ENCODE results near the gene MTMR10. TPM values are rescaled to one million over a fixed set of nuclear protein-coding genes. Genes with fewer than 3 reads are reported as not detected.

MTMR10 gene
- total and polyA plus RNA-seq, 2 experiments from 2014 or later = 4.3 to 11.3 TPM

- Histone ChIP-seq H3F3A (replicated peaks; ENCODE audit: low read depth) (no peaks in the 10 kb centered on the region), H3K4me2 (no peak overlapping the region), H3K79me2 (replicated peaks; ENCODE audit: insufficient read depth) (no peaks in the 10 kb centered on the region), H4K20me1 (replicated peaks; ENCODE audit: insufficient read depth) (no peaks in the 10 kb centered on the region), H3K27ac (ENCODE audit: low read depth) (no peak overlapping the region), H3K9me2 (ENCODE audit: insufficient read depth) (no peaks in the 10 kb centered on the region), H3K4me1 (ENCODE audit: insufficient read depth) (peaks cover 14% of the 10 kb centered on the region), H3K27me3 (ENCODE audit: insufficient read depth) (no peaks in the 10 kb centered on the region), H3K4me3 (no peak overlapping the region), H2AFZ (no peak overlapping the region), H3K36me3 (ENCODE audit: insufficient read depth) (peaks cover 18% of the 10 kb centered on the region; the same call in 1 of the 2 replicates)
- Mint-ChIP-seq H3K4me3 (no peak overlapping the region), H3K4me1 (peaks cover 19% of the 10 kb centered on the region), H3K27me3 (ENCODE audit: insufficient read depth, low read depth, poor library complexity) (peaks cover 8% of the 10 kb centered on the region), H3K27ac (no peak overlapping the region), H3K9me3 (no peaks in the 10 kb centered on the region), H3K36me3 (ENCODE audit: low read depth) (peaks cover 82% of the 10 kb centered on the region)
- TF ChIP-seq CTCF (conservative IDR thresholded peaks at IDR 0.05; ENCODE audit: low read depth in 2 of 2) (no peak), POLR2AphosphoS5 (IDR thresholded peaks at IDR 0.05; ENCODE audit: low read depth) (no peak), ETS1 (IDR thresholded peaks at IDR 0.05) (no peak), REST (IDR thresholded peaks at IDR 0.05; ENCODE audit: unreplicated experiment) (no peak), ZNF462 (CRISPR knock-in tag; IDR thresholded peaks at IDR 0.05) (no peak), NANOG (IDR thresholded peaks at IDR 0.05; ENCODE audit: borderline replicate concordance) (no peak), ZNF114 (CRISPR knock-in tag; IDR thresholded peaks at IDR 0.05) (no peak), JUNB (IDR thresholded peaks at IDR 0.05; ENCODE audit: unreplicated experiment) (no peak)
- DNase-seq (ENCODE audit: low spot score) (no peak), ATAC-seq (no peak)
Observed at GRCh38 chr15:30927148-30927761, 64.2 kb downstream of the MTMR10 start.
